ENCODE measurements around the gene GAS7. TPM values are rescaled to one million over a fixed set of nuclear protein-coding genes. Genes with fewer than 3 reads are reported as not detected.

Gene GAS7
- total and polyA plus RNA-seq, 2 experiments from 2014 or later, result 1.9 to 10.7 TPM

DNA sequence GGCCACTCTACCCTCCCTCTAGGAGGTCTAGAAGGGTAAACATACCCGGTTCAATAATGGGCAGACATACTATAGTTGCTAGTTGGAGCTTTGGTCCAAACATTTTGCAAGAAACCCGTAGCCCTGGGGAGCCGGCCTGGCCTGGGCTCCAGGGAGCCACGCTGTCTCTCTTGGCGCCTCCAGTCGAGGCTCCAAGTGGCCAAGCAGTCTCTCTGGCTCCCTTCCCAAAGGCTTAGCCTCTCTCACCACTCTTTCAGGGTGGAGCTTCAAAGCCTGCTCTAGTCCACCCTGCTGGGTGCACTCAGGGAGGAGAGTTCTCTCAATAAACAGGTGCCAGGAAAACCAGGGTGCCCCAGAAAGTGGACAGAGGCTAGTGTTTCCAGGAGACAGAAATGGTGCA lies 325.6 kb downstream of the GAS7 start:
- no peak for ATAC-seq
- H3K27ac Mint-ChIP-seq, result no peak overlapping the region
- H3K27me3 Mint-ChIP-seq (ENCODE audit: insufficient read depth, low read depth, poor library complexity), result no peaks in the 10 kb centered on the region

More for the DNA sequence above, 325.6 kb downstream of the GAS7 start:
- Histone ChIP-seq H3F3A (replicated peaks; ENCODE audit: low read depth) (no peaks in the 10 kb centered on the region), H3K4me3 (no peak overlapping the region), H3K79me2 (replicated peaks; ENCODE audit: insufficient read depth) (no peaks in the 10 kb centered on the region), H3K36me3 (ENCODE audit: insufficient read depth) (no peaks in the 10 kb centered on the region), H4K20me1 (replicated peaks; ENCODE audit: insufficient read depth) (no peaks in the 10 kb centered on the region), H3K4me2 (no peak overlapping the region), H2AFZ (no peak overlapping the region), H3K4me1 (ENCODE audit: insufficient read depth) (no peaks in the 10 kb centered on the region), H3K27me3 (ENCODE audit: insufficient read depth) (no peaks in the 10 kb centered on the region), H3K27ac (ENCODE audit: low read depth) (no peak overlapping the region), H3K9me2 (ENCODE audit: insufficient read depth) (peaks cover 3% of the 10 kb centered on the region; the same call in 1 of the 2 replicates)
- DNase-seq (ENCODE audit: low spot score), result no peak
- Mint-ChIP-seq H3K4me1 (no peaks in the 10 kb centered on the region; the same call in 1 of the 3 replicates), H3K36me3 (ENCODE audit: low read depth) (no peaks in the 10 kb centered on the region; the same call in 2 of the 3 replicates), H3K9me3 (no peaks in the 10 kb centered on the region), H3K4me3 (no peak overlapping the region)
- TF ChIP-seq, protein P1, sequence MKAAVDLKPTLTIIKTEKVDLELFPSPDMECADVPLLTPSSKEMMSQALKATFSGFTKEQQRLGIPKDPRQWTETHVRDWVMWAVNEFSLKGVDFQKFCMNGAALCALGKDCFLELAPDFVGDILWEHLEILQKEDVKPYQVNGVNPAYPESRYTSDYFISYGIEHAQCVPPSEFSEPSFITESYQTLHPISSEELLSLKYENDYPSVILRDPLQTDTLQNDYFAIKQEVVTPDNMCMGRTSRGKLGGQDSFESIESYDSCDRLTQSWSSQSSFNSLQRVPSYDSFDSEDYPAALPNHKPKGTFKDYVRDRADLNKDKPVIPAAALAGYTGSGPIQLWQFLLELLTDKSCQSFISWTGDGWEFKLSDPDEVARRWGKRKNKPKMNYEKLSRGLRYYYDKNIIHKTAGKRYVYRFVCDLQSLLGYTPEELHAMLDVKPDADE (IDR thresholded peaks at IDR 0.05), result no peak
- TF ChIP-seq NANOG (IDR thresholded peaks at IDR 0.05; ENCODE audit: borderline replicate concordance), result no peak
- TF ChIP-seq, protein P2, sequence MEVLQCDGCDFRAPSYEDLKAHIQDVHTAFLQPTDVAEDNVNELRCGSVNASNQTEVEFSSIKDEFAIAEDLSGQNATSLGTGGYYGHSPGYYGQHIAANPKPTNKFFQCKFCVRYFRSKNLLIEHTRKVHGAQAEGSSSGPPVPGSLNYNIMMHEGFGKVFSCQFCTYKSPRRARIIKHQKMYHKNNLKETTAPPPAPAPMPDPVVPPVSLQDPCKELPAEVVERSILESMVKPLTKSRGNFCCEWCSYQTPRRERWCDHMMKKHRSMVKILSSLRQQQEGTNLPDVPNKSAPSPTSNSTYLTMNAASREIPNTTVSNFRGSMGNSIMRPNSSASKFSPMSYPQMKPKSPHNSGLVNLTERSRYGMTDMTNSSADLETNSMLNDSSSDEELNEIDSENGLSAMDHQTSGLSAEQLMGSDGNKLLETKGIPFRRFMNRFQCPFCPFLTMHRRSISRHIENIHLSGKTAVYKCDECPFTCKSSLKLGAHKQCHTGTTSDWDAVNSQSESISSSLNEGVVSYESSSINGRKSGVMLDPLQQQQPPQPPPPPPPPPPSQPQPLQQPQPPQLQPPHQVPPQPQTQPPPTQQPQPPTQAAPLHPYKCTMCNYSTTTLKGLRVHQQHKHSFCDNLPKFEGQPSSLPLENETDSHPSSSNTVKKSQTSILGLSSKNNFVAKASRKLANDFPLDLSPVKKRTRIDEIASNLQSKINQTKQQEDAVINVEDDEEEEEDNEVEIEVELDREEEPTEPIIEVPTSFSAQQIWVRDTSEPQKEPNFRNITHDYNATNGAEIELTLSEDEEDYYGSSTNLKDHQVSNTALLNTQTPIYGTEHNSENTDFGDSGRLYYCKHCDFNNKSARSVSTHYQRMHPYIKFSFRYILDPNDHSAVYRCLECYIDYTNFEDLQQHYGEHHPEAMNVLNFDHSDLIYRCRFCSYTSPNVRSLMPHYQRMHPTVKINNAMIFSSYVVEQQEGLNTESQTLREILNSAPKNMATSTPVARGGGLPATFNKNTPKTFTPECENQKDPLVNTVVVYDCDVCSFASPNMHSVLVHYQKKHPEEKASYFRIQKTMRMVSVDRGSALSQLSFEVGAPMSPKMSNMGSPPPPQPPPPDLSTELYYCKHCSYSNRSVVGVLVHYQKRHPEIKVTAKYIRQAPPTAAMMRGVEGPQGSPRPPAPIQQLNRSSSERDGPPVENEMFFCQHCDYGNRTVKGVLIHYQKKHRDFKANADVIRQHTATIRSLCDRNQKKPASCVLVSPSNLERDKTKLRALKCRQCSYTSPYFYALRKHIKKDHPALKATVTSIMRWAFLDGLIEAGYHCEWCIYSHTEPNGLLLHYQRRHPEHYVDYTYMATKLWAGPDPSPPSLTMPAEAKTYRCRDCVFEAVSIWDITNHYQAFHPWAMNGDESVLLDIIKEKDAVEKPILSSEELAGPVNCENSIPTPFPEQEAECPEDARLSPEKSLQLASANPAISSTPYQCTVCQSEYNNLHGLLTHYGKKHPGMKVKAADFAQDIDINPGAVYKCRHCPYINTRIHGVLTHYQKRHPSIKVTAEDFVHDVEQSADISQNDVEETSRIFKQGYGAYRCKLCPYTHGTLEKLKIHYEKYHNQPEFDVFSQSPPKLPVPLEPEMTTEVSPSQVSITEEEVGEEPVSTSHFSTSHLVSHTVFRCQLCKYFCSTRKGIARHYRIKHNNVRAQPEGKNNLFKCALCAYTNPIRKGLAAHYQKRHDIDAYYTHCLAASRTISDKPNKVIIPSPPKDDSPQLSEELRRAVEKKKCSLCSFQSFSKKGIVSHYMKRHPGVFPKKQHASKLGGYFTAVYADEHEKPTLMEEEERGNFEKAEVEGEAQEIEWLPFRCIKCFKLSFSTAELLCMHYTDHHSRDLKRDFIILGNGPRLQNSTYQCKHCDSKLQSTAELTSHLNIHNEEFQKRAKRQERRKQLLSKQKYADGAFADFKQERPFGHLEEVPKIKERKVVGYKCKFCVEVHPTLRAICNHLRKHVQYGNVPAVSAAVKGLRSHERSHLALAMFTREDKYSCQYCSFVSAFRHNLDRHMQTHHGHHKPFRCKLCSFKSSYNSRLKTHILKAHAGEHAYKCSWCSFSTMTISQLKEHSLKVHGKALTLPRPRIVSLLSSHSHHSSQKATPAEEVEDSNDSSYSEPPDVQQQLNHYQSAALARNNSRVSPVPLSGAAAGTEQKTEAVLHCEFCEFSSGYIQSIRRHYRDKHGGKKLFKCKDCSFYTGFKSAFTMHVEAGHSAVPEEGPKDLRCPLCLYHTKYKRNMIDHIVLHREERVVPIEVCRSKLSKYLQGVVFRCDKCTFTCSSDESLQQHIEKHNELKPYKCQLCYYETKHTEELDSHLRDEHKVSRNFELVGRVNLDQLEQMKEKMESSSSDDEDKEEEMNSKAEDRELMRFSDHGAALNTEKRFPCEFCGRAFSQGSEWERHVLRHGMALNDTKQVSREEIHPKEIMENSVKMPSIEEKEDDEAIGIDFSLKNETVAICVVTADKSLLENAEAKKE (CRISPR knock-in tag; IDR thresholded peaks at IDR 0.05), result no peak
